Hepatocyte (in vitro differentiated cells): ENCODE data around the gene ZC3H4. TPM values are rescaled to one million over a fixed set of nuclear protein-coding genes. Genes with fewer than 3 reads are reported as not detected.
A peak's percentile ranks its signal among the peaks of the same experiment; 100 is the strongest.

ENCODE experiments used
- DNase-seq: peaks from one replicate; pipeline ENCODE4 v3.0.0-alpha.2; 2016; ENCODE audit warnings: low spot score
- H2AFZ ChIP-seq: fragments of 200-600 bp; sonication (generic); 2 replicates; pipeline ENCODE4 v1.6.0; 2016; ENCODE audit warnings: antibody characterized with exemption, mild to moderate bottlenecking
- H3K27ac ChIP-seq: fragments of 200-600 bp; sonication (generic); 2 replicates; pipeline ENCODE4 v1.5.1; 2016; ENCODE audit warnings: mild to moderate bottlenecking
- H3K27me3 ChIP-seq: fragments of 200-600 bp; sonication (generic); 2 replicates; pipeline ENCODE4 v1.6.1; 2016
- H3K36me3 ChIP-seq: fragments of 200-600 bp; sonication (generic); replicated peaks from 2 replicates; pipeline ENCODE4 v1.5.1; 2016; ENCODE audit warnings: low read depth; ENCODE audit not compliant: insufficient read depth
- H3K4me1 ChIP-seq: fragments of 200-600 bp; sonication (generic); 2 replicates; pipeline ENCODE4 v1.5.1; 2016; ENCODE audit warnings: mild to moderate bottlenecking, moderate library complexity; ENCODE audit not compliant: insufficient read depth
- H3K4me2 ChIP-seq: fragments of 200-600 bp; sonication (generic); 2 replicates; pipeline ENCODE4 v1.6.0; 2016
- H3K4me3 ChIP-seq: fragments of 200-600 bp; sonication (generic); 2 replicates; pipeline ENCODE4 v1.5.1; 2016; ENCODE audit warnings: mild to moderate bottlenecking
- H3K79me2 ChIP-seq: fragments of 200-600 bp; sonication (generic); 2 replicates; pipeline ENCODE4 v1.6.0; 2017; ENCODE audit warnings: mild to moderate bottlenecking
- H3K9me2 ChIP-seq: fragments of 200-600 bp; sonication (generic); replicated peaks from 2 replicates; pipeline ENCODE4 v1.6.0; 2017; ENCODE audit warnings: mild to moderate bottlenecking; ENCODE audit not compliant: insufficient read depth
- H3K9me3 ChIP-seq: fragments of 200-600 bp; sonication (generic); 2 replicates; pipeline ENCODE4 v1.5.1; 2016; ENCODE audit warnings: low read depth, mild to moderate bottlenecking
- H4K20me1 ChIP-seq: fragments of 200-600 bp; sonication (generic); 2 replicates; pipeline ENCODE4 v1.6.0; 2016; ENCODE audit warnings: mild to moderate bottlenecking; ENCODE audit not compliant: insufficient read depth, poor library complexity, severe bottlenecking
- EZH2 ChIP-seq: fragments of 200-600 bp; sonication (generic); IDR thresholded peaks from 2 replicates; pipeline ENCODE4 v1.6.1; 2016; ENCODE audit warnings: antibody characterized with exemption, mild to moderate bottlenecking, borderline replicate concordance
- EZH2phosphoT487 ChIP-seq: fragments of 200-600 bp; sonication (generic); IDR thresholded peaks from one replicate; pipeline ENCODE4 v1.6.1; 2018; ENCODE audit warnings: antibody characterized with exemption, mild to moderate bottlenecking, low read depth, moderate library complexity; ENCODE audit not compliant: unreplicated experiment, severe bottlenecking
- WGBS: methylation state at CpG from one replicate; pipeline ENCODE4 v1.1.6; 2016; ENCODE audit warnings: low lambda C conversion rate; ENCODE audit errors: missing lambda C conversion rate; 5-methylcytosine and 5-hydroxymethylcytosine counted together
- polyA plus RNA-seq: library from polyadenylated mRNA; unstranded; fragments of >200 nt; fragmentation: Nextera tagmentation; extraction: Ambion mirVana; gene quantifications from 2 replicates; pipeline ENCODE4 v1.2.1, GENCODE V29; 2016
- total RNA-seq: library from RNA; depleted of rRNA; stranded (reverse); fragments of >200 nt; gene quantifications from 2 replicates; pipeline ENCODE4 v1.2.3, GENCODE V29; 2014
- TF ChIP-seq, protein P1 (sequence below): fragments of 200-600 bp; sonication (generic); IDR thresholded peaks from 2 replicates; pipeline ENCODE4 v1.5.1; 2016; ENCODE audit warnings: antibody characterized with exemption, mild to moderate bottlenecking; ENCODE audit not compliant: poor library complexity

ZC3H4 gene
- total and polyA plus RNA-seq, 2 experiments from 2014 or later, result 4.3 to 13.1 TPM

DNA sequence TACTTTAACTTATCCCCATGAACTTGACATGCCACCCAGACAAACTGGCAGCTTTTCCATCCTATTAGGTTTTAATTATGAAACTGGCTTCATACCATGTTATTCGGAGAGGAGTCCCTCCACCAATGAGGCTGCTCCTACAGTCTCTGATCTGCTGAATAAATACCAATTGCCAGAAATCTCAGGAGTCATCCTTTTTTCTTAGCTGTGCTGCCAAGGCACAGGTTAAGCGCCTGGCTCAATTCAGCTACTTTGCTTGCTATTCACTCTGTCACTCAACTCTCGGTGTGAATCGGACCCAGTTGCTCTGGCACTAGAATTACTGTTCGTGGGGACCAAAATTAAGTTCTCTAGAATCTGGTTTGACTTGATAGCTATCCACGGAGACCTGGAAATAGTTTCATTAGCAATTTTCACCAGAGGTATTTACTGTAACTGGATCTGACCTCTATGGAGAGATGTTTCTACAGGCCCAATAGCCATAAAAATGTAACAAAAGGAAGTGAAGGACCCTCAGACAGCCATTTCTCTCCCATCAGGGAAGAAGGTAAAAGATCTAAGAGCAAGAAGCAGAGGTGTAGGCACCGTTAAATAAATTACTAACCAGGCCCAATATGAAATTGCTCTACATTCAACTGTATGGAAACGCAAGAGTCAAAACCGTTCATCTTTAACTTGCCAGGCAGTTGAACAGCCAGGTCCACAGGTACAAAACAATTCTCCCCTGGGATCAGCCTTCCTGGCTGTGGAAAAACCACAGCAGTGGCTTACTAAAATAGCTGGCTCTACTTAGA lies 5.4 kb downstream of the ZC3H4 start:
- no peak for DNase-seq
- H3K9me3 ChIP-seq, result no peaks in the 10 kb centered on the region
- H3K4me1 ChIP-seq, result peaks cover 41% of the 10 kb centered on the region
- no peaks in the 10 kb centered on the region for H4K20me1 ChIP-seq
- H3K4me3 ChIP-seq, result no peak overlapping the region
- no peaks in the 10 kb centered on the region for H3K9me2 ChIP-seq
- TF ChIP-seq EZH2 (no peak), EZH2phosphoT487 (no peak)
- TF ChIP-seq, protein P1, sequence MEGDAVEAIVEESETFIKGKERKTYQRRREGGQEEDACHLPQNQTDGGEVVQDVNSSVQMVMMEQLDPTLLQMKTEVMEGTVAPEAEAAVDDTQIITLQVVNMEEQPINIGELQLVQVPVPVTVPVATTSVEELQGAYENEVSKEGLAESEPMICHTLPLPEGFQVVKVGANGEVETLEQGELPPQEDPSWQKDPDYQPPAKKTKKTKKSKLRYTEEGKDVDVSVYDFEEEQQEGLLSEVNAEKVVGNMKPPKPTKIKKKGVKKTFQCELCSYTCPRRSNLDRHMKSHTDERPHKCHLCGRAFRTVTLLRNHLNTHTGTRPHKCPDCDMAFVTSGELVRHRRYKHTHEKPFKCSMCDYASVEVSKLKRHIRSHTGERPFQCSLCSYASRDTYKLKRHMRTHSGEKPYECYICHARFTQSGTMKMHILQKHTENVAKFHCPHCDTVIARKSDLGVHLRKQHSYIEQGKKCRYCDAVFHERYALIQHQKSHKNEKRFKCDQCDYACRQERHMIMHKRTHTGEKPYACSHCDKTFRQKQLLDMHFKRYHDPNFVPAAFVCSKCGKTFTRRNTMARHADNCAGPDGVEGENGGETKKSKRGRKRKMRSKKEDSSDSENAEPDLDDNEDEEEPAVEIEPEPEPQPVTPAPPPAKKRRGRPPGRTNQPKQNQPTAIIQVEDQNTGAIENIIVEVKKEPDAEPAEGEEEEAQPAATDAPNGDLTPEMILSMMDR, result no peak
- H3K36me3 ChIP-seq, result no peaks in the 10 kb centered on the region
- H3K27ac ChIP-seq, result peak overlapping the region; percentile 98
- H3K4me2 ChIP-seq, result peak overlapping the region; percentile 85
- whole genome bisulfite sequencing, result 69% methylated on average over 9 of the region's 9 CpGs
- H3K79me2 ChIP-seq, result peaks cover 80% of the 10 kb centered on the region
- no peak overlapping the region for H2AFZ ChIP-seq
- no peaks in the 10 kb centered on the region for H3K27me3 ChIP-seq

DNA sequence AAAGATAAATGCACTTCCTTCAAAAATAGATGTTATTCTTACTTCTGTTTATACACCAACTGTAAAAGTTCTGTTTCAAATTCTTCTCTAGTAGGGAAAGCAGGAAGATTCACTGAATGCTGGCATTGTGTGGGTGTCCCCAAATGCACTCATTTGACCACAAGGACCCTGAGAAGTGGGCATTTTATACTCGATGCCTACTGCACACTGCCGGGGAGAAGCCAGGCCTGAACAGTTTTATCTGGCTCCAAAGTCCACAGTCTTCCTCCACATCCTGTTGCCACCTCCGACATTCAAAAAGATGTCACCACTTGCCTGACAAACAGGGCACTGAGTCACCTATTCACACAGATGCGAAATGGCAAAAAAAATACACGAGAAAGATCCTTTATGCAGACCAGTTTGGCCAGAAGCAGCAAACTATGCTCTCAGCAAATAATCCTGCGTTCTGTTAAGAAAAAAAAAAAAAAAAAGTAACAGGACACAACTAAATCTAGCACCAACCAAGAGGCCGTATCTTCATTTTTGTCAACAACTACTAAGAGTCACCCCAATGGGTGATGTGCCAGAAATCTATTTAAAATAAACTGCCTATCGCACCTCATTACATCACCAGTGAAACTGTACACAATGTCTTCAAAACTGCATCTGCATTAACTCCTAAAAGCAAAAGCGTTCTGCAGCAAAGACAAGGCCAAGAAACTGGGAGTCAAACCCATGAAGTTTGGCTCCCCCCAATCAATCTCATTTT lies 6.2 kb downstream of the ZC3H4 start:
- Histone ChIP-seq H3K4me2 (peak overlapping the region; percentile 85), H3K27ac (peak overlapping the region; percentile 98), H3K36me3 (no peaks in the 10 kb centered on the region), H3K9me3 (no peaks in the 10 kb centered on the region), H3K27me3 (no peaks in the 10 kb centered on the region), H3K79me2 (peaks cover 88% of the 10 kb centered on the region), H4K20me1 (no peaks in the 10 kb centered on the region), H3K4me1 (peaks cover 41% of the 10 kb centered on the region), H3K4me3 (no peak overlapping the region), H2AFZ (no peak overlapping the region), H3K9me2 (no peaks in the 10 kb centered on the region)
- 54% methylated on average over 9 of the region's 9 CpGs for WGBS
- TF ChIP-seq, protein P1, result no peak
- TF ChIP-seq EZH2phosphoT487 (no peak), EZH2 (no peak)
- peak; percentile 72 for DNase-seq

DNA sequence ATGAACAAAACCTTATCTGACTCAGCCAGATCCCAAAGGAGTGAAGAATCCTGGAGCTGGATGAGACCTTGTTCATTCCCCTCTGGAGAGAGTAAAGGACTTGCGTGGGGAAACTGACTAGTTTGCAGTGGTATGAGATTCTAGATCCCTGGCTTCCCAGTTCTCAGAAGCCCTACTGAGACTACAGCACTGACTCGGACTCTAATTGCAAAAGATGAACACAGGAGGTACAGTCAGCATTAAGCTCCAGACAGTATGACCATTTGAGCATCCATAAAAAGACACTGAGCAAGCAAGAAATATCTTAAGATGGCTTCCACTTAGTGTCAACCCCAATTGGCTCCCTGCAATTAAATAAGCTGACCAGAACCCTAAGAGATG lies 6.8 kb downstream of the ZC3H4 start:
- no peaks in the 10 kb centered on the region for H3K27me3 ChIP-seq
- WGBS, result 74% methylated on average over 2 of the region's 2 CpGs
- peak overlapping the region; percentile 98 for H3K27ac ChIP-seq
- no peaks in the 10 kb centered on the region for H3K9me3 ChIP-seq
- H3K4me1 ChIP-seq, result peaks cover 44% of the 10 kb centered on the region
- peak overlapping the region; percentile 85 for H3K4me2 ChIP-seq
- H3K36me3 ChIP-seq, result no peaks in the 10 kb centered on the region
- no peak overlapping the region for H2AFZ ChIP-seq
- TF ChIP-seq EZH2phosphoT487 (no peak), EZH2 (no peak)
- TF ChIP-seq, protein P1, result no peak
- no peaks in the 10 kb centered on the region for H4K20me1 ChIP-seq
- no peaks in the 10 kb centered on the region for H3K9me2 ChIP-seq
- H3K4me3 ChIP-seq, result no peak overlapping the region
- peaks cover 91% of the 10 kb centered on the region for H3K79me2 ChIP-seq
- DNase-seq, result no peak
